ENCODE measurements around the gene OSBPL9.
"Not testable (repeated sequence)": the region's sequence is repeated elsewhere in the genome, so short reads cannot be mapped to it uniquely, and the experiment has no call there.

The OSBPL9 gene

DNA sequence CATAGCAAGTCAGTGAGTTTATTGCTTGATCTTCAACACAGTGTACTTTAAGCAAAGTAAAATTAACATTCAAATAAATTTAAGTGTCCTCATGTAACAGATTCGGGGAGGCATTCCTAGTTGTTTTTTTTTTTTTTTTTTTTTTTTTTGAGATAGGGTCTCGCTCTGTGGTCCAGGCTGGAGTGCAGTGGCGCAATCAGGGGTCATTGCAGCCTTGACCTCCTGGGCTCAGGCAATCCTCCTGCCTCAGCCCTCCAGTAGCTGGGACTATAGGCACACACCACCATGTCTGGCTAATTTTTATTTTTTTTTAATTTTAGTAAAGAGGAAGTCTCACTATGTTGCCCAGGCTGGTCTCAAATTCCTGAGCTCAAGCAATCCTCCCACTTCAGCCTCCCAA is 22.8 kb downstream of the OSBPL9 start:
- no peak for DNase-seq

DNA sequence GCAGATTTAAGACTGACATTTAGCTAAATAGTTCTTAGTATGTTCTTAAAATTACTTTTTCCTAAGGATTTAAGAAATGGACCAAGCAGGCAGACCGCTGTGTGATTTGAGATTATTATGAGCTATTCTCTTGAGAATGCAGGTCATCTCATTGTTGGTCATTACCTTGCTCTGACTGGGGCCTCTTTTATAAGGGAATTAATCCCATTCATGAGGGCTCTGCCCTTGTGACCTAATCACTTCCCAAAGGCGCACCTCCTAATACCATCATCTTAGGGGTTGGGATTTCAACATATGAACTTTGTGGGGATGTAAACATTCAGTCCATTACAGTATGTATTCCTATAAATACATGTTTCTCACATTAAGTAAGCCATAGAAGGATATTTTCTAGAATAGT is 24.2 kb downstream of the OSBPL9 start:
- DNase-seq, result no peak

DNA sequence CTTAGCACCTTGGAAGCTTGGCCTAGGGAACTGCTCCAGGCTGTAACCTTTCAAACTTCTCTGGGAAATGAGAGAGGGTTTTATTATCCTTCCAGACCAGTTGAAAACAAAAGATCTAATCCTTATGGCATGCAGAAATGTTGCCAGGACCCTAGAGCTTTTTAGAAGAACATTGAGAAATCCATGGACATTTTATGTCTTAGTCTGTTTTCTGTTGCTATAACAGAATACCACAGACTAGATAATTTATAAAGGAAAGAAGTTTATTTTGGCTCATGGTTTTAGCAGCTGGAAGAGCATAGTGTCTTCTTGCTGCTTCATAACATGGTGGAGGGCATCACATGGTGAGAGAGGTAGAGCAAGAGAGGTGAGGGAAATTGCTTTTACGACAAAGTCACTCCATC is 25.8 kb downstream of the OSBPL9 start:
- no peak for DNase-seq

DNA sequence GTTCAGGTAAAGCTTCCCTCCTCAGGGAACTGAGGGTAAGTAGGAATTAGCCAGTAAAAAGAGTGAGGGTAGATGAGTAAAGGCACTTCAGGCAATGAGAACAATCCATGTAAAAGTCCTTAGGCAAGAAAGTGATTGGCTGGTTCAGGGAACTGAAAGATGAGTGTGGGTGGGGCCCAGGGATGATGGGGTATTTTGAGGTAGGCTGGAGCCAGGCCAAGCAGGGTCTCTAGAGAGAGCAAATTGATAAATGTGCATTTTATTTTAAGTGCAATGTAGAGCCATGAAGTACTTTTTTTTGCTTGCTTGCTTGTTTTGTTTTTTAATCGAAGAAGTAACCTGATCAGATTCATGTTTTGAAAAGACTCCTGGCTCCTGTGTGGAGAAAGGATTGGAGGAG is 26.5 kb downstream of the OSBPL9 start:
- no peak for DNase-seq

DNA sequence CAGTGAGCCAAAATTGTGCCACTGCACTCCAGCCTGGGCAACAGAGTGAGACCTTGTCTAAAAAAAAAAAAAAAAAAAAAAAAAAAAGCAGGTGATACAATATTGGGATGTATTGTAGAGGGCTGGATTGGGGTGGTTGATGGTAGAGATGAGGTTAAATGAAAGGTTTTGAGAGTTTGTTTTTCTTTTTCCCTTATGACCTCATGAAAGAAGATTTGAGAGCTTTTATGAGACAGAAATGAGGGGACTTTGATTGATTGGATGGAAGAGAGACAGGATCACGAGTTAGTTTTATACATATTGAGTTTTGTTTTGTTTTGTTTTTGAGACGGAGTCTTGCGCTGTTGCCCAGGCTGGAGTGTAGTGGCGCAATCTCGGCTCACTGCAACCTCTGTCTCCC is 27.1 kb downstream of the OSBPL9 start:
- DNase-seq, result no peak

DNA sequence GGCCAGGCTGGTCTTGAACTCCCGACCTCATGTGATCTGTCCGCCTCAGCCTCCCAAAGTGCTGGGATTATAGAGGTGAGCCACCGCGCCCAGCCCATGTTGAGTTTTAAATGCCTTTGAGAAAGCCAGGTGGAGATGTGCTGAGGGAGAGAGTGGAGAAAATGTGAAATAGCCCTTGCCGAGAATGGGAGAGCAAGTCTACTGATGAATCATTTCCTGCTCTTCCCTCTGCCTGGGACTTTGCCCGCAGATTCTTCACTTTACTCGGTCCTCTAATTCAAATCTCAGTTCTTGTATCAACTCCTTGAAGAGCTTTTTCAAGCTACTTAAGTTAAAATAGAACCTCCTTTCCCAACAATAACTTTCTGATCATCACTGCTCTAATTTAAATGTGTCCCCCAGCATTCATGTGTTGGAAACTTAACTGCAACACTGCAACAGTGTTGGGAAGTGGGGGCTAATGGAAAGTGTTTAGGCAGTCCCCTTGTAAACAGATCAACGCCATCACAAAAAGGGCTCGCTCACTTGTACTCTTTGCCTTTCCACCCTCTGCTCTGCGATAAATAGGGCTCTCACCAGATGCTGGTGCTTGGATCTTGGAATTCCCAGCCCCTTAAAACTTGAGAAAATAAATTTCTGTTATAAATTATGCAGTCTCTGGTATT is 27.8 kb downstream of the OSBPL9 start:
- no peak for DNase-seq

DNA sequence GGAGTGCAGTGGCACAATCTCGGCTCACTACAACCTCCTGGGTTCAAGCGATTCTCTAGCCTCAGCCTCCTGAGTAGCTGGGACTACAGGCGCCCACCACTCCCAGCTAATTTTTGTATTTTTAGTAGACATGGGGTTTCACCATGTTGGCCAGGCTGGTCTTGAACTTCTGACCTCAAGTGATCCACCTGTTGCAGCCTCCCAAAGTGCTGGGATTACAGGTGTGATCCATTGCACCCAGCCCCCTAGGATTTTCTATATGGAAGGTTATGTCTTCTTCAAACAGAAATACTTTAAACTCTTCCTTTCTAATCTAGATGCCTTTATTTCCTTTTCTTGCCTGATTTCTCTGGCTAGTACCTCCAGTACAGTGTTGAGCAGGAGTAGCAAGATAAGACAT is 29.7 kb downstream of the OSBPL9 start:
- not testable (repeated sequence) for DNase-seq

DNA sequence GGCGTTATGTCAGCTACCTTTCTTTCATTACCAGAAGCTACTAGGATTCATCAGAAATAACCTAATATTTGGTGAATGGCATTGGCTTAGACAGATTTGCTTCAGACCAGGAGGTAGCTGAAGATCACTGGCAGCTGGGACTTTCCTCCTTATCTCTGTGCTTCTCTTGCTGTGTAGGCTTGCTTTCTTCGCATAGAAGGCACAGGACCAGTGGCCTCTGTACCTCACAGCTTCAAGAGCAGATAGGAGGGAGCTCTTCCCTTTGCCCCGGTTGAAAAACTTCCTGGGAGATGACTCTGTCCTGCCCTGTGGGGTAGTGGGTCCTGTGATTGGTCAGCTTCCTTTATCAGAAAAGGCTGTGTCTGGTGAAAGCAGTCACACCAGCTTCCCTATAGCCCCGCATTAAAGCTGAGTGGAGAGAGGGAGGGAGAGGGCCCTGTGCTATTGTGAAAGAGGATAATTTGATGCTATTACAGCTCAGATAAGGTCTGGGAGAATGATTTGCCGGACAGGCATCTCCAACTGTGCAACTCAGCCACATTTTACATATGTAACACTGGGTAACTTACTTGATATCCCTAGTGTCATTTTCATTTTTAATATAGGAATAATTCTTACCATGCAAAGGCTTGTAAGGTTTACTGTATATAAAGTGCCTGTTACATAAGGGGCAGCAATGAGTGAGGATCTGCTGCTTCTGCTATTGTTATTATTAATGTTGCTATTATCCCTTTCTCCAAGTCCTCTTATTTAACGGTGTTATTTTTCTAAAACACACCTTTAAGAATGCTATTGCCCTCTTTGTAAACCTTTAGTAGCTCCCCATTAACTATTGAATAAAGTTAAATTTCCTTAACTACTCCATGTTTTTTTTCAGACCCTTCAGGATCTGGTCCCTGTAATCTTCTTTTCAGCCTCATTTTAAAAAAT is 31.6 kb downstream of the OSBPL9 start:
- no peak for DNase-seq

DNA sequence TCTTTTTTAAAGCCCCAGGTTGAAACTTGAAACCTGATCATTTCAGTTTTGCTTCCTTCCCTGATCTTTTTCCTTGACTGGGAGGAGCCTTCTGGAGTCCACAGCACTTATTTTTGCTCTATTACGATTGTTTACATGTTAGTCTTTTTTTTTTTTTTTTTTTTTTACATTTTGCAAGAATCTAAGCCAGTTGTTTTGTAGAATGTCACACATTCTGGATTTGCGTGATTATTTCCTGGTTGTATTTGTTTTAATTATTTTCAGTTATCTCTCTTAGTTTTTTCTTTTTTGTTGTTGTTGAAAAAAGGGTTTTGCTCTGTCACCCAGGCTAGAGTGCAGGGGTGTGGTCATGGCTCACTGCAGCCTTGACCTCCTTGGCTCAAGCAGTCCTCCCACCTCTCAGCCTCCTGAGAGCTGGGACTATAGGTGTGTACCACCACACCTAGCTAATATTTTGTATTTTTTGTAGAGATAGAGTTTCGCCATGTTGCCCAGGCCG is 32.8 kb downstream of the OSBPL9 start:
- DNase-seq, result no peak

DNA sequence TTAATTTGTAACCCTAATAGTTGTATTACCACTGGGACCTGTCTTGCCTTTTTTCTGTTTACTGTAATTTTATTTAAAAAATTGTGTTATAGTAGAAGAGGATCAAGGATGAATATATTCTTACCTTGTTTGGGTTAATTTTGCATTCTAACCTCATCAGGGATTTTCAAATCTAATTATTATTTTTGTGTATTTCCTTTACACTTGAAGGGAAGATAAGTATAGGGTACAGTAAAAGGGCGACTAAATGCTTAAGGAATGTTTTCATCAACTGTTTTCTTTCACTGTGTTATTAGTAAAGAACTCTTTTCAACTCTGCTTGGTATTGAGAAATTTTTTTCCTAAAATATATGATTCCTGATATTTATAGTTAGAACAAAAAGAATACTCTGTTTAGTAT is 33.3 kb downstream of the OSBPL9 start:
- DNase-seq, result no peak

DNA sequence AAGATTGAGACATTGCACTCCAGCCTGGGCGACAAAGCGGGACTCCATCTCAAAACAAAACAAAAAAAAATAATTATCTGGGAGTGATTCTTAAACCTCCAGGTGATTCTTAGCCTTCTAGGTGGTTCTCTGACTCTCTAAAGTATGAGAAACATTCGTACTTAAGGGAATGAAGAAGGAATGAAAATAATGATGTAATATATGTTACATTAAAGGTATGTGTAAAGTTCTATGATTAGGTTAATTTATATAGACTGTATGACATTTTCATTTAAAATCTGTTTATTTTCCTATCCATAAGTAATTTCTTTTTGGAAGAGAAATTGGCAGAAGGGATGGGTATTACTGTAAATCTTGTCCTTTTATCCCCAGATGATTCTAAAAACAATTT is 34.7 kb downstream of the OSBPL9 start:
- DNase-seq, result no peak

DNA sequence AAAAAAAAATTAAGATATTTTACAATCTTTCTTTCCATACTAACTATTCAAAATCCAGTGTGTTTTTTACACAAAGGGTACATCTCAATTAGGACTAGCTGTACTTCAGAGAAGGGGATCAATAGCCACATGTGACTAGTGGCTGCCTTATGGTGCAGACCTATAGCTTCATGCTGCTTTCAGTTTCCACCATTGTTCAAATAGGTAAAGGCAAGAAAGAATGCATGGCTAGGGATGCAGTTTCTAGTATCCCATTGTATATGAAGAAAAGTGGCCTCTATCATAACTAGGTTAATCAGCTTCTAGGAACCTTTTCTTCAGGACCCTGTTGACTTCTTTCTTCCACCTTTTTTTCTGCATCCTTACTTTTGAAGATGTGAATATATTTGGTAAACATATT is 35.7 kb downstream of the OSBPL9 start:
- DNase-seq, result no peak

DNA sequence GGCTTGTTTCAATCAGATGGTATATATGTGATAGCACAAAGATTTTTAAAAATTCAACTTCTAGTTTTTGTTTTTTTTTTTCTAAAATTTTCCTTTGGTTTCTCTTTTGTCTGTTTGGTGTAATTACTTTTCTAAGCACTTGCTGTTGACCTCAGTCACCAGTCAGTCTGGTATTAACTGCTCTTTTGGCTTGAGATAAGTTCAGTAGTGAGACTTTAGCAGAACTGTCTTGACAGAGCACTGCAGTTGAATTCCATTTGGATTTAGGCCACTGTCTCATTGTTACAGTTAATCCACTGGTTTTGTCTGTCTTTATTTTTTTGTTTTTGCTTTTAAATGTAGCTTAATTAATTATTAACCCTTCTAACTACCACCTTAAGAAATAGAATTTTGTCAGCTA is 36.2 kb downstream of the OSBPL9 start:
- DNase-seq, result no peak

DNA sequence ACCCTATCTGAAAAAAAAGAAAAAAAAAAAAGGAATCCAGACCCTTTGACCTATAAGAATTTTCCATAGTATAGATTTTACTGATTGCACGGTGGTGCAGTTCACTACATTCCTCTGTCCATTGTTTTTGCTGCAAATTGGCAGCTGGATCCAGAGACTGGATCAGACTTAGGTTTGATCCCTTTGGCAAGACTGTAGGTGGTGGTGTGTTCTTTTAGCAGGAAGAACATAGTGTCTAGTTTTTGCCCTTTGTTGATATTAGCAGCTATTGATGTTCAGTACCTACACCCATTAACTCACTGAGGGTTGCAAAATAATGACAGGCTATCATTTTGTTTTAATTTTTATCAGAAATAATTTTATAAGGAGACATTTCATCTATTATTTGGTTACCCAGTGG is 37.1 kb downstream of the OSBPL9 start:
- DNase-seq, result no peak

DNA sequence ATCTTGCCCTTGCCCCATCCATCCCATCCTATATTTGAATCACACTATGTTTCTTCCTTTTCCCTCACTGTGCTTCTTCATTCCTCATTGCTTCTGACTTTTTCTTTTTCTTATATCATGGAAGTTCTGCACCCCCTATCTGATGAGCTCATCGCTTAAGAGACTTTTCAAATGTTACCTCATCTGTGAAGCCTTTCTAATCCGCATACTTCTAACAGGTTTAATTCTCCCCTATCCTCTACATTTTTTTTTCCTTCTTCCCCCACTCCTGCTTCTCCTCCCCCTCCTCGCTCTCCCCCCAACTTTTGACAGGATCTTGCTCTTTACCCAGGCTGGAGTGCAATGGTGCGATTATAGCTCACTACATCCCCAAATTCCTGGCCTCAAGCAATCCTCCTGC is 39.5 kb downstream of the OSBPL9 start:
- no peak for DNase-seq

DNA sequence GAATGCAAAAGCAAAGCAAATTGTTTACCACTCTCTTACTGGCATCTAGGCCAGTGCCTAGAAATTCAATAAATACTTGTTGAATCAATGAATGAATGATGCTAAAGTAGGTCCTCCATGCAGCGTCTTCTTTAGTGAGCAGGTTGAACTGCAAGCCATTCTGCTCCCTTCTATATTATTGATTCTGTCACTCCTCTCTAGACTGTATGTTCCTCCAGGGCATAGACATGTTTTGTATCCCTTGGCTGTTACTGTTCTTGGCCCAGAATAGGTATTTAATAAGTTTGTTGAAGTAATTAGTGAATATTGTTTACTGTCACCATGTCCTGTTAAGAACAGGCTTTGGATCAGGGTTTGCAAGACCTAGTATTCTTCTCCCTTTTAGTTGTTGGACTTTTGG is 43.7 kb downstream of the OSBPL9 start:
- no peak for DNase-seq

DNA sequence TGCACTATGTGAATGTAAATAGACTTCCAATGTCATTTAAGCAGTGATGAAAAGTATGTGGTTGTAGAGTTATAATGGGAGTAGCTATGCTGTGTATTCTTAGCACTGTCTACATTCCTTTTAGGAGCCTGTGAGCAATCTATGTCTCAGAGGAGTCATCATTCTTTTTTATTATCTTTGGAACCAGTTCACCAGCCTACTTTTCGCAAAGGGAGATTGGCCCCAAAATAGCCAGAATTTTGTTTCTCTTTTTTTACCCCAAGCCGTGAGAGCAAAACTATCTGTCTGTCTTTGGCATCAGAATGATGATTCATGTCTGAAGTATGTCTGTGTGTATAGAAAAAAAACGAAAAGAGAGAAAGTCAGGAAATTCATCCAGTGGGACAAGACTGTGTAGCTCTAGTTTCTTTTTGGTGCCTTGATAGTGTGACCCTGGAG is 44.2 kb downstream of the OSBPL9 start:
- no peak for DNase-seq

DNA sequence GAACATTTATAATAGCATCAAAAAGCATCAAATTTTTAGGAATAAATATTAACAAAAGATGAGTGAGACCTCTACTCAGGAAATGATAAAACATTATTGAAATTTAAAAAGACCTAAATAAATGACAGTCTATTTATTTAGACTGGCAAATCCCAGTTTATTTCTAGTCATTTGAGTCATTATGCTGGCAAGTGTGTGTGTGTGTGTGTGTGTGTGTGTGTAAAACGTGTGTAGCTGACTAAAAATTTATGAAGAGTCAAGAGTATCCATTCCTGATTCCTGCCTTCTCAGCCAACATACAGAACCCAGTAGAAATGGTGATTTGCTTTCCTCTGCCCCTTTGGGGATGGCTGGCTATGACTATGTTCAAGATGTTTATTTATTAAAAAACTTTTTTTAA is 46.2 kb downstream of the OSBPL9 start:
- no peak for DNase-seq

DNA sequence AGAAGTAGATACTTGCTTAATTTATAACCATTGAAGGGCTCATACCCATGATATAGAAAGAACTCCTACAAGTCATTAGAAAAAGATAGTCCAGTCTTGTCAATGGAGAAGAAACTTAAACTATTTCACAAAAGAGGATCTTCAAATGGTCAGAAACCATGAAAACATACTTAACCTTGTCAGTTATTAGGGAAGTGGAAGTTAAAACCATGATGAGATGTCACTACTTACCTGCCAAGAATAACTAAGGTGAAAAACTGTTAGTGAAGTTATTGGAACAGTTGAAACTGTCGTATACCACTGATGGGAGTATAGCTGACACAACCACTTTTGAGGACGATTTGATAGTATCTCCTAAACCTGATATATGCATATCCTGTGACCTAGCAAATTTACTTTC is 46.8 kb downstream of the OSBPL9 start:
- DNase-seq, result no peak

DNA sequence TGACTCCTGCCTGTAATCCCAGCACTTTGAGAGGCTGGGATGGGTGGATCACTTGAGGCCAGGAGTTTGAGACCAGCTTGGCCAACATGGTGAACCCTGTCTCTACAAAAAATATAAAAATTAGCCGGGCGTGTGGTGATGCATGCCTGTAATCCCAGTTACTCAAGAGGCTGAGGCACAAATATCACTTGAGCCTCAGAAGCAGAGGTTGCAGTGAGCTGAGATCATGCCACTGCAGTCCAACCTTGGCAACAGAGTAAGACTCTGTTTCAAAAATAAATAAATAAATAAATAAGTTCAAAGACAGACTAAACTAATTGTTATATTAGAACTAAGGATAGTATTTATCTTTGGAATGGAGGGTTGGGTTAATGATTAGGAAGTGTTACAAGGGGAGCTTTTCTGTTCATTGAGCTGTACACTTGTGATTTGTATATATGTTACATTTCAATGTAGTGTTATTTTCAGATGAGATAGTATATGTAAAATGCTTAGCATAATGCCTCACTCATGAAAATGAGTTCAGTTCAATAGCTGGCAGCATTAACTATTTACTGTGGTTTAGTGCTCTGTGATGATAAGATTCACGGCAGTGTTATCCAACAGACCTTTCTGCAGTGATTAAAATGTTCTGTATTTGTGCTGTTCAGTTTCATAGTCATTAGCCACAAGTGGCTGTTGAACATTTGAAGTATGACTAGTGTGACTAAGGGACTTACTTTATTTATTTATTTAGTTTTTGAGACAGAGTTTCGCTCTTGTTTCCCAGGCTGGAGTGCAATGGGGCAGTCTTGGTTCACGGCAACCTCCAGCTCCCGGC is 47.7 kb downstream of the OSBPL9 start:
- no peak for DNase-seq

DNA sequence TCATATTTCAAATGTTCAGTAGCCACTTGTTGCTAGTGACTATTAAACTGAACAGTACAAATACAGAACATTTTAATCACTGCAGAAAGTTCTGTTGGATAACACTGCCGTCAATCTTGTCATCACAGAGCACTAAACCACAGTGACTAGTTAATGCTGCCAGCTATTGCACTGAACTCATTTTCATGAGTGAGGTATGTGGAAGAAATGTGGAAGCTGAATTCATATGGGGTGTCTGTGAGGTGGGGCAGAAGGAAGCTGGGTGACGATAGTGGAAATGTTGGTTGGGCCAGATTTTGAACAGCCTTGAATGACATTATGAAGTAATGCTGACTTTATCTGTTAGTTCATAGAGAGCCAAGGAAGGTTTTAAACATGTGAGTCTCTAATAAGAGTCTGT is 49.6 kb downstream of the OSBPL9 start:
- DNase-seq, result no peak

DNA sequence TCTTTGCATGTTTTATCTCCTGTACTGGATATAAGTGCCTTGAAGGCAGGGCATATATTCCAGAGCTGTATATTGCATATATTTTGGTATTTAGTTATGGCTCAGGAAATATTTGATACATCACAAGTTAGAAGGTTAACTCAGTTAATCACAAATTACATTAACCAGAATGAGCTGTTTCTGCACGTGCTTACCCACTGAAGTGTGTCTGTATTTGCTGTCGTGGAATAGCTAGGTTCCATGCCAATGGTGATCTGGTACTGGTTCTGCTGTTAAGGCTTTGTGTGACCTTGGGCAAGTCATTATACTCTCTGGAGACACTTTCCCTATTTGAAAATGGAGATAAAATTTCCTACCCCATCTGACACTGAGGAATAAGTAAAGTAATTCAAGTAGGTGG is 50.7 kb downstream of the OSBPL9 start:
- no peak for DNase-seq

DNA sequence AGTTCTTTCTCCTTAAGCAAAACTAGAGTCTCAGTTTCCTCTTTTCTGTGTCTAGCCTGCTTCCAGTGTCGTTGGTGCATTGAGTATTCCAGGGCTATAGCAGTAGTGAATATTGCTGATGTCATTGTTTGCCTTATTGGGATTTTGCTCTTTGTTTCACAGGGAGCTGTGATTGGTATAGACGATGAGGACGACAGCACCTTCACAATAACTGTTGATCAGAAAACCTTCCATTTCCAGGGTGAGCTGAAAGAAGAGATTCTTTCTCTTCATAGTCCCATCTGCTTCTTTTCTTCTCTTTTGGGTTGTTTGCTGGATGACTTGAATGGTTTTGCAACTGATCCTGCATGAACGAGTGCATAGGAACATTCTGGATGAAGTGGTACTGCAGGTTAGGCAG is 52.4 kb downstream of the OSBPL9 start:
- DNase-seq, result no peak
